ENCODE measurements around the gene TMIGD3.

Gene TMIGD3

GRCh38 chr1:111507411-111508201, 4.2 kb upstream of the TMIGD3 start:
- DNase-seq = no peak

GRCh38 chr1:111506561-111506960, 3.1 kb upstream of the TMIGD3 start:
- DNase-seq = no peak

DNA sequence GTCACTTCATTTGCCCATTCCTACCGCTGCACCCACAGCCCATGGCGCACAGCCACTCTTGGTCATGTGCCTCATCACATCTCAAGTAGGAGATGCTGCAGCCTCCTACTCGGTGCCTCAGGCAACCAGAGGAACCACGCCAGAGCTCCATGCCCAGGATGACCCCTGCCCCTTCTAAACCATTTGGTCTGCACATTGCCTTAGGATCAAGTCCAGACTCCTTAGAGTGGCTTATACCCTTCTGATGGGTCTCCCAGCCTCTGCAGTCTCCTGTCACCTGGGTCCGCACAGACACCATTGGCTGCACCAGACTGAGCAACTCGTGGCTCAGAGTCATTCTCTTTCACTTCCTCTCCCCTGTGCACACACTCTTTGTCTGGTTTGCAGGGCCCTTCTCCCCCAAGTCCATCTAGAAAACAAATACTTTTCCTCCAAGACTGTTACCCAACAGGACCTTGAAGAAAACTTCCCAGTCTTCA, 2.2 kb upstream of the TMIGD3 start:
- no peak for DNase-seq

DNA sequence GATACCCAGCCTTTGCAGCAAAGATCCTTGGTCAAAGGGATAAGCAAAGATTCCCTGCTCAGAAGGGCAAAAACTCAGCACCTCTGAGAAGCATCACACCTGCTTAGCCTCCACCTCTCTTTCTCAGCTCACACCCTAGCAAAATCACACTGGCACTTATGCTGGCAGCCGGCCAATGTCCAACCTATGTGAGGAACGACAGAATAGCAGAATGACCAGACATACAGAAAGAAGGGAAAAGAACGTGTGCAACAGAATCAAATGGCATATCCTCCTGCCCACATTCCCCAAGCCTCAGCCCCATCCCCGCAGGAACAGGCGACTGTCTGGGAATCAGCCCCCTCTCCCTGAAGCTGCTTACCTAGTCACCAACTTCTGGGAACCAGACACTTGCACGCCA, 664 bp upstream of the TMIGD3 start:
- no peak for DNase-seq

GRCh38 chr1:111501645-111502044, 1.8 kb downstream of the TMIGD3 start:
- DNase-seq = no peak

GRCh38 chr1:111499026-111499785, 4.2 kb downstream of the TMIGD3 start:
- DNase-seq = no peak

- DNase-seq = no peak
These were observed 5.8 kb downstream of the TMIGD3 start for GRCh38 chr1:111497592-111497991.

GRCh38 chr1:111496398-111496797, 7.0 kb downstream of the TMIGD3 start:
- DNase-seq = no peak

GRCh38 chr1:111491070-111491469, 12.4 kb downstream of the TMIGD3 start:
- no peak for DNase-seq

GRCh38 chr1:111490220-111490619, 13.2 kb downstream of the TMIGD3 start:
- DNase-seq = no peak

GRCh38 chr1:111489604-111490003, 13.8 kb downstream of the TMIGD3 start:
- DNase-seq = no peak

DNA sequence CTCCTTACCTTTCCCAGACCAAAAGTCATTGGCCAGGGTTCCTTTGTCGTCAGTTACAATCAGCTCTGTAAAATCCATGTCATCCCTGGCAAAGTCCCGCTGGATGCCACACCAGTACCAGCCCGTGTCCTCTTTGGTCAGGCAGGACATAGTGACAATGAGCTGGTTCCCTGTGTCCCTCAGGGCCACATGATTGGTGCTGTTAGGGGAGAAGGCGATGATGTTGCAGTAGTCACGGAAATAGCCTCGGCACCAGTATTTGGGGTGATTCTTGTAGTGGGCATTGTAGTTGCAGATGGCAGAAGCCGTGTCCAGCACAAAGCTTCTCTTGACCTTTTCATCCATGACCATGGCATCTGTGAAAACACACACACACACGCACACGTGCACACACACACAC, 14.8 kb downstream of the TMIGD3 start:
- no peak for DNase-seq

- no peak for DNase-seq
These were observed 16.3 kb downstream of the TMIGD3 start for GRCh38 chr1:111487133-111487532.

DNA sequence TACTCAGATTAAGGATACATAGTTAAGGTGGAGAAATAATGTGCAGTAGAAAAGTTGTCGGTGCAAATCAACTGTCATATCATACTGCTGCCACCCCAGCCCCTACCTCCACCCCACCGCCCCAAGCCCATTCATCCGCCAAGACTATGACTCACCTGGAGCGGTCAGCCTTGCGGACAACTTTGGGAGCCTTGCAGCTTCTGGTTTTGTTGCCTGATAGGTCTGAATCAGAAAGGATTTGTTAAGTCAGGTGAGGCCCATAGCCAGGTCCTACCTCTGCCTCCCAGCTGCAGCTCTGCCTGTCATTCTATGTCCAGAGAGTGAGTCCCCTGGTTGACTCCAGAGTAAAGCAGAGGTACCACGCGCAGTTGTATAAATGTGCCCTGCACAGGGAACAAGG, 17.0 kb downstream of the TMIGD3 start:
- DNase-seq = no peak

GRCh38 chr1:111484391-111485026, 18.9 kb downstream of the TMIGD3 start:
- no peak for DNase-seq

- DNase-seq = no peak
These were observed 19.6 kb downstream of the TMIGD3 start for GRCh38 chr1:111483876-111484275.

DNA sequence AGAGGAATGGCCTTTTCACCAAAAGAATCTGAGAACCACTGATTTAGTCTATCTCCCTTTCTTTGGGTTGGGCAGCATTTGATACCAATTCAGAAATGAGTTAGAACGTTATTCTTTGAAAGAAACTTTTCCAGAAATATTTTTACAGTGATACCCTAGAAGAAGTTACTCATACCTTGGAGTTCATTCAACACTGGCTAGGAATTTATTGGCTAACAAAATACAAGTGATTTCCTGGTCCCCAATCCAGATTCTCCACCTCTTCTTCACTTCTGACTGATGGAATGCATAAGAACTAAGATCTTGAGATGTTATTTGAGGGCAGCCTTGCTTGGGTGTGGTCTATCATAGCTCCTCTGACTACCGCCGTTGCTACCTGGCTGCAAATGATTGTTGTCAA, 20.3 kb downstream of the TMIGD3 start:
- DNase-seq = no peak

DNA sequence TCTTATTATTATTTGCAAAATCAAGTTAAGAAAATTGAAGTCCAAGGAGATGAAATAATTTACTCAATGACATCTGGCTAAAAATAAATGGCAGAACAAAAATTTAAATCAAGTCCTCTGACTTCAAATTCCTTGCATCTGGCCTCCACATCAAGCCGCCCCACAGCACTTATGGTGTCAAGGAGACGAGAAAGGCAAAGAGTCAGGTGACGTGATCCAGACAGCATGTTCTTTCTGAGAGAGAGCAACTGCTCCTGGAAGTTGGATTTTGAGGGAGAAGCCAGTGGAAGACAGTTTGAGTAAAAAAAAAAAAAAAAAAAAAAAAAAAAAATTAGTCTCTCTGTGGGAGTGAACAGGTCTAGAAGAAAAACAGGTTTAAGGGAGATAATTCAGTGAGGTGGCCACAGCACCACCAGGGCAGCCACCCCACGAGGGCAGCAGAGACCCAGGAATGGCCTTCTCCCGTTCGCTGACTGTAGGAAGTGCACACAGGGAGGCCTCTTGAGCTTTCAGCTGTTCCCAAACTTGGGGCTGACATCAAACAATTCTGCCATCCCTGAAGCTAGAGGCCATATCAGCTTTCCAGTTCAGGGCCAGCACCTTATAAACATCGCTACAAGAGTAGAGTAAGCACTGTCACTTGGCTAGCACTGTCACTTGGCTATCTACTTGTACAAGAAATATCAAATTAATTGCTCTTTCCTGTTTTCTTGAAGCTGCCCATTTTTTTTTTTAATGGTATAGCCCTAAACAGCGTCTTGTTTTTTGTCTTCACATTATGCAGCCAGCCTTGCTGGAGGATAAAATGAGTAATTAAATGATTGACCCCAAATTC, 21.8 kb downstream of the TMIGD3 start:
- DNase-seq = peak; percentile 62

DNA sequence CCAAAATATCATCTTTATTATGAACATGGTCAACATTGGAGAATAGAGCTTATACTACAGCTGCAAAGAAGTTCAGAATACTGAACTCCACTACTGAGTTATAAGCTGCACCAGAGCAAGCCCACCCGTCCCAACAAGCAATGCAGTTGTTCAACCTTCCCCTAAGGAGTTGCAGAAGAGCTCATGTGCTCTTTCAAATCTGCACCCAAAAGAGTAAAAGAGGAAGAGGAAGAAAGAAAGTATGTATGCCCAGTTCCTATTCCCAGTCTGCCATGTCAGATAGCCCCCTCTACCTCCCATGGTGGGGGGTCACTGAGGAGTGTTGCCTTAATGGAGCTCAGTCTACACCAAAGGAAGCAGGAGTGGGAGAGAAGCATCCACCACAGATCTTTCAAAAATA, 22.8 kb downstream of the TMIGD3 start:
- DNase-seq = no peak

- no peak for DNase-seq
These were observed 26.6 kb downstream of the TMIGD3 start for GRCh38 chr1:111476761-111477309.

DNA sequence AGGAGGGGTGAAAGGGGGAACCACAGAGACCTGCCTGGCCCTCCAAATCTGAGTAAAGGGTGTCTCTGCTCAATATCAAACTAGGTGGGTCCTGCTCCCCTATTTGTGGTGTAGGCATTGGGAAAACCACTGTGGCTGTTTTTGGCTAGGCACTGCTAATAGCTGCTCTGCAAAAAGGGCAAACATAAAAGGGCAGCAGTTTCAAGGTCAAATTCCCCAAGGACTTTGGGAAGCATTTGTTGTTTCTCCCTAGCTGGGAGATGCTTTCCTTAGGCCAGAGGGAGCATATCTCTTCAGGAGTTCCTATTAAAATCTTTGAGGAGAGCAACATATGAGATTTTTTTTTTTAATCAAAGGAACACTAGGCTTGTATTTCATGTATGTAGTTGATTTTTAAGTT, 27.2 kb downstream of the TMIGD3 start:
- DNase-seq = no peak

DNA sequence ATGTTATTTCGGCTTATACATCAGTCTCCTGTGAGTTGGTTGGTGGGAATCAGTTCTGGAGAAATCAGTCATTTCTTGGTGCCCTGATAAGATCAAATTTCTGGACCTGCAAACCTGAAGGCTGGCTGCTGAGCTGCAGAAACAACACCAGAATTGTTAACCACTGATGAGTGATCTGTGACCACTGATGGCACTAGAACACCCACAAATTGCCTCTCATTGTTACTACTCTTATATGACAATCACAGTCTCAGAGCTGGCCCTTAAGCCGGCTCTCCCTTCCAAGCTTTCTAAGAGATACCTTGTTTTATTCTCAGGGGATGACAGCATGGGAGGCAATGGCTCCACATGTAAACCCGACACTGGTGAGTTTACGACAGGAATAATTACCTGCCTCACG, 27.7 kb downstream of the TMIGD3 start:
- no peak for DNase-seq

DNA sequence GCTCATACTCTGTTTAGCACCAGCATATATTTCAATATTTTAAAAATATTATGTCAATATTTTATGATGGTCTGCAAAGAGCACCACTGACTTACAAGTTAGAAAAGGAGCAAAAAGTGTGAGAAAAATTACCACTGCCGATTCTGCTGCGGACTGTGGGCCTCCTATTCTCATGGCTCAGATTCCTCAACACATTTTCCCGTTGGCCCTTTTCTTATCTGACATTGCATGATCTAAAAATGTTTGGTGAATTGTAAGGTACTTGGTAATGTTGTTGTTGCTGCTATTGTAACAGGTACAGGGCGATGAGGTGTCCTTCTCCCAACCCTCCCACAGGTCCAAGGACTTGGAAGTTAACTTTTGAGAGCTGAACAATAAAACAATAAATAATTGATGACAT, 28.9 kb downstream of the TMIGD3 start:
- DNase-seq = no peak
